Stomach (tissue), 9 donors: Measurements from ENCODE around the gene FNTB. TPM values are rescaled to one million over a fixed set of nuclear protein-coding genes. Genes with fewer than 3 reads are reported as not detected.

Experiments
- DNase-seq, 2 donors: peaks; one replicate each; pipeline versions ENCODE4 v3.0.0 to v3.0.0-alpha.2; 2013 to 2019
- H3K27ac ChIP-seq, 5 donors: fragments of 200-600 bp in 4 of 5; sonication (generic) in 4 of 5; one replicate each; pipeline ENCODE4 v1.5.1; 2013 to 2019; ENCODE audit warnings: mild to moderate bottlenecking in 1 of 5, moderate library complexity in 1 of 5
- H3K27me3 ChIP-seq, 3 donors: fragments of 200-600 bp; sonication (generic); one replicate each; pipeline ENCODE4 v1.5.1; 2017 to 2019; ENCODE audit warnings: mixed run types in 1 of 3
- H3K36me3 ChIP-seq, 4 donors: fragments of 200-600 bp; sonication (generic); 1 replicate in 3 of 4; 2 replicates in 1 of 4; pipeline ENCODE4 v1.5.1; 2016 to 2019
- H3K4me1 ChIP-seq, 4 donors: fragments of 200-600 bp; sonication (generic); one replicate each; pipeline ENCODE4 v1.5.1; 2016 to 2019
- H3K4me3 ChIP-seq, 4 donors: fragments of 200-600 bp; sonication (generic) in 3 of 4; one replicate each; pipeline ENCODE4 v1.5.1; 2016 to 2019; ENCODE audit warnings: mild to moderate bottlenecking in 1 of 4
- H3K9me3 ChIP-seq, 4 donors: fragments of 200-600 bp; sonication (generic); one replicate each; pipeline ENCODE4 v1.5.1; 2016 to 2019
- EP300 ChIP-seq: sonication (generic); formaldehyde crosslinking; IDR thresholded peaks from one replicate; pipeline ENCODE4 v1.6.1; 2017; ENCODE audit warnings: antibody characterized with exemption
- POLR2A ChIP-seq, 4 donors: fragments of 450-650 bp; IDR thresholded peaks; one replicate each; pipeline ENCODE4 v1.6.1; 2016; ENCODE audit warnings: antibody characterized with exemption in 4 of 4, control low read depth in 2 of 4, mild to moderate bottlenecking in 1 of 4, moderate library complexity in 1 of 4
- POLR2AphosphoS5 ChIP-seq, 3 donors: sonication (generic); formaldehyde crosslinking; IDR thresholded peaks; one replicate each; pipeline ENCODE4 v1.6.1; 2016; ENCODE audit warnings: antibody characterized with exemption in 3 of 3
- WGBS, 5 donors: extraction: QIAGEN DNeasy Blood & Tissue Kit in 3 of 5; methylation state at CpG; one replicate each; pipeline versions ENCODE4 v1.1.5 to v1.1.7; 2013 to 2018; 5-methylcytosine and 5-hydroxymethylcytosine counted together
- intact Hi-C: fragments of 100-400 bp; cut with DNase I; formaldehyde crosslinking; loops from one replicate; pipeline ENCODE4 v1.15.1; 2023; ENCODE audit warnings: low total_unique reads
- polyA plus RNA-seq, 3 donors: library from polyadenylated mRNA; stranded (reverse); fragments of 200-250 nt; gene quantifications; one replicate each; pipeline ENCODE4 v1.2.3, GENCODE V29; 2013
- total RNA-seq, 5 donors: library from RNA; depleted of rRNA; stranded (reverse); fragments of >200 nt; gene quantifications; one replicate each; pipeline versions ENCODE4 v1.1.0 to v1.2.3, GENCODE V29; 2014 to 2016
- TF ChIP-seq, protein P1 (sequence below), 7 experiments: fragments of 450-650 bp in 4 of 7; fragments of 200-600 bp in 3 of 7; sonication (generic) in 3 of 7; IDR thresholded peaks; one replicate each; pipeline ENCODE4 v1.5.1; 2016 to 2019; ENCODE audit warnings: antibody characterized with exemption in 7 of 7, control low read depth in 2 of 7, mild to moderate bottlenecking in 1 of 7
- donor health status: healthy with polysubstance abuse.
- donor health status: Bipolar disorder and iron deficiency.
- donor health status: healthy.

Gene FNTB
- total and polyA plus RNA-seq, 8 donors: 2.9 to 18.3 (median 6.3) TPM; not detected in 1

DNA sequence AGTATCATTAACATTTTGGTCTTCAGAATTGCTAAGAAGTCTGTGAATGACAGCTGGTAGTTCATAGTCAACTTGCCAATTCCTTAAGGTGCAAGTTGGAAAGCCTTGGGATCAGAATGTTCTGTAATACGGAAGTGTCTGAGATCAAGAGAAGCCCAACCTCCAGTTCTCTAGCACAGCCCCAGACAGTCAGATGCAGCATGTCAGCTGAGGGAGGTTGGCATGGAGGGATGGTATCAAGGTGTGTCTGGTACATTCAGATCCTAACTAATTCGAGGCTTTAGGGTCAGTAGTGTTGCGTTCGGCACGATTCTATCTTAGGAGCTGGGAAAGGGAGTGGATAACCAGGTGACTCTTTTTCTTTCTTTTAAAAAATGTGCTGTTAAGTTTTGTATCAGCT lies 38.3 kb downstream of the FNTB start:
- TF ChIP-seq POLR2A (IDR thresholded peaks at IDR 0.05): no peak
- no peak for TF ChIP-seq POLR2AphosphoS5 (IDR thresholded peaks at IDR 0.05)
- TF ChIP-seq, protein P1, sequence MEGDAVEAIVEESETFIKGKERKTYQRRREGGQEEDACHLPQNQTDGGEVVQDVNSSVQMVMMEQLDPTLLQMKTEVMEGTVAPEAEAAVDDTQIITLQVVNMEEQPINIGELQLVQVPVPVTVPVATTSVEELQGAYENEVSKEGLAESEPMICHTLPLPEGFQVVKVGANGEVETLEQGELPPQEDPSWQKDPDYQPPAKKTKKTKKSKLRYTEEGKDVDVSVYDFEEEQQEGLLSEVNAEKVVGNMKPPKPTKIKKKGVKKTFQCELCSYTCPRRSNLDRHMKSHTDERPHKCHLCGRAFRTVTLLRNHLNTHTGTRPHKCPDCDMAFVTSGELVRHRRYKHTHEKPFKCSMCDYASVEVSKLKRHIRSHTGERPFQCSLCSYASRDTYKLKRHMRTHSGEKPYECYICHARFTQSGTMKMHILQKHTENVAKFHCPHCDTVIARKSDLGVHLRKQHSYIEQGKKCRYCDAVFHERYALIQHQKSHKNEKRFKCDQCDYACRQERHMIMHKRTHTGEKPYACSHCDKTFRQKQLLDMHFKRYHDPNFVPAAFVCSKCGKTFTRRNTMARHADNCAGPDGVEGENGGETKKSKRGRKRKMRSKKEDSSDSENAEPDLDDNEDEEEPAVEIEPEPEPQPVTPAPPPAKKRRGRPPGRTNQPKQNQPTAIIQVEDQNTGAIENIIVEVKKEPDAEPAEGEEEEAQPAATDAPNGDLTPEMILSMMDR (IDR thresholded peaks at IDR 0.05): no peak
- TF ChIP-seq EP300: no peak
- no peaks in the 10 kb centered on the region for H3K27me3 ChIP-seq
- H3K4me1 ChIP-seq: peaks cover 0 to 21% (median 5%) of the 10 kb centered on the region in 4 donors
- intact Hi-C loops: no loop called here
- no peak overlapping the region for H3K4me3 ChIP-seq
- H3K36me3 ChIP-seq: peaks cover 4 to 40% (median 31%) of the 10 kb centered on the region in 4 donors
- no peak for DNase-seq
- H3K9me3 ChIP-seq: no peaks in the 10 kb centered on the region
- H3K27ac ChIP-seq: no peak overlapping the region
- WGBS, 5 donors: 90 to 93% (median 92%) methylated on average over 5 of the region's 5 CpGs

- H3K36me3 ChIP-seq: peaks cover 4 to 45% (median 37%) of the 10 kb centered on the region in 4 donors
- H3K4me3 ChIP-seq: no peak overlapping the region
- no peaks in the 10 kb centered on the region for H3K9me3 ChIP-seq
- DNase-seq: no peak
- 56 to 71% (median 66%) methylated on average over 6 of the region's 6 CpGs for WGBS, 5 donors
- intact Hi-C loops: no loop called here
- peak overlapping the region in 1 of 5 donors; percentile 13 for H3K27ac ChIP-seq
- peaks cover 0 to 16% (median 3%) of the 10 kb centered on the region in 4 donors for H3K4me1 ChIP-seq
- H3K27me3 ChIP-seq: no peaks in the 10 kb centered on the region
- TF ChIP-seq, protein P1 (IDR thresholded peaks at IDR 0.05): no peak
- no peak for TF ChIP-seq EP300
- no peak for TF ChIP-seq POLR2A (IDR thresholded peaks at IDR 0.05)
- no peak for TF ChIP-seq POLR2AphosphoS5 (IDR thresholded peaks at IDR 0.05)
Observed at GRCh38 chr14:65025818-65026217, 39.1 kb downstream of the FNTB start.

- H3K36me3 ChIP-seq: peaks cover 4 to 48% (median 41%) of the 10 kb centered on the region in 4 donors
- no peaks in the 10 kb centered on the region for H3K9me3 ChIP-seq
- no peak overlapping the region for H3K27ac ChIP-seq
- H3K4me3 ChIP-seq: no peak overlapping the region
- 89 to 99% (median 98%) methylated on average over 9 of the region's 9 CpGs for WGBS, 5 donors
- H3K27me3 ChIP-seq: no peaks in the 10 kb centered on the region
- DNase-seq: no peak
- intact Hi-C loops: no loop called here
- peaks cover 0 to 16% (median 3%) of the 10 kb centered on the region in 4 donors for H3K4me1 ChIP-seq
- TF ChIP-seq, protein P1 (IDR thresholded peaks at IDR 0.05): no peak
- TF ChIP-seq POLR2A (IDR thresholded peaks at IDR 0.05) (no peak), EP300 (no peak), POLR2AphosphoS5 (IDR thresholded peaks at IDR 0.05) (no peak)
Observed at GRCh38 chr14:65026526-65026925, 39.8 kb downstream of the FNTB start.

- intact Hi-C loops: no loop called here
- no peak for DNase-seq
- WGBS, 5 donors: 94 to 99% (median 96%) methylated on average over 11 of the region's 11 CpGs
Observed at GRCh38 chr14:65027127-65027799, 40.6 kb downstream of the FNTB start.

More at GRCh38 chr14:65027127-65027799, 40.6 kb downstream of the FNTB start:
- peaks cover 0 to 16% (median 3%) of the 10 kb centered on the region in 4 donors for H3K4me1 ChIP-seq
- H3K27me3 ChIP-seq: no peaks in the 10 kb centered on the region
- H3K4me3 ChIP-seq: no peak overlapping the region
- TF ChIP-seq, protein P1 (IDR thresholded peaks at IDR 0.05): no peak
- TF ChIP-seq EP300: no peak
- TF ChIP-seq POLR2AphosphoS5 (IDR thresholded peaks at IDR 0.05): no peak
- no peak for TF ChIP-seq POLR2A (IDR thresholded peaks at IDR 0.05)
- H3K27ac ChIP-seq: no peak overlapping the region
- H3K9me3 ChIP-seq: no peaks in the 10 kb centered on the region
- H3K36me3 ChIP-seq: peaks cover 4 to 49% (median 44%) of the 10 kb centered on the region in 4 donors
